ENCODE data around the gene PIK3R5.
"Not testable (repeated sequence)": the region's sequence is repeated elsewhere in the genome, so short reads cannot be mapped to it uniquely, and the experiment has no call there.

The PIK3R5 gene

GRCh38 chr17:8894202-8894671, 71.3 kb downstream of the PIK3R5 start:
- DNase-seq, result no peak

DNA sequence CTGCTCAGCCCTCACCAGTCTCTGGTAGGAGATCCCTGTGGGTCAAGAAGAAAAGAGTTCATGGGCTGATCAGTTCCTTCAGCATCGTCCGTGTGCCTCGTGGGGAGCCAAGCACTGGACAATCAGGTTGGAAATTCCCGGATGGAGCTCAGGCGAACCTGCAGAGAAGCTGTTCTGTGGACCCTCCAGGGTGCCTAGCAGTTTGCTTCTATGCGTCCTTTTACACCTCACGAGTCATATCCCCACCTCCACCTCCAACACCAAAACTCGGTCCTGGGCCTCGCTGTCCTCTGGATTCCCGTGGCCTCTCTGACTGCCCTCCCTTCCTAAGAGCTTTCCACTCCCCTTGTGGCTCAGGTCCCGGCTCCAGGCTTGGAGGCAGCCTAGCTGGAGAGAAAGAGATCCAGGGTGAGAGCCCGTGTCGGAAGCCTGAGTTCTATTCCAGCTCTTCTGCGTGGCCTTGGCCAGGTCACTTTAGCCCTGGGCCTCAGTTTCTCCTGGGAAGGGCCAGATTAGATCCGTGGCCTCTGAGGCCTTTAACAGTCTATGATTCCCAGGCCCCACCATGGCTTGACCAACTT, 71.8 kb downstream of the PIK3R5 start:
- no peak for DNase-seq

GRCh38 chr17:8893059-8893458, 72.4 kb downstream of the PIK3R5 start:
- DNase-seq, result no peak

GRCh38 chr17:8892338-8892690, 73.2 kb downstream of the PIK3R5 start:
- no peak for DNase-seq

- no peak for DNase-seq
Measured at GRCh38 chr17:8890671-8891070, 74.8 kb downstream of the PIK3R5 start.

GRCh38 chr17:8889458-8890210, 75.9 kb downstream of the PIK3R5 start:
- DNase-seq, result no peak

GRCh38 chr17:8888704-8889302, 76.7 kb downstream of the PIK3R5 start:
- no peak for DNase-seq

- DNase-seq, result no peak
Measured at GRCh38 chr17:8887834-8888703, 77.4 kb downstream of the PIK3R5 start.

DNA sequence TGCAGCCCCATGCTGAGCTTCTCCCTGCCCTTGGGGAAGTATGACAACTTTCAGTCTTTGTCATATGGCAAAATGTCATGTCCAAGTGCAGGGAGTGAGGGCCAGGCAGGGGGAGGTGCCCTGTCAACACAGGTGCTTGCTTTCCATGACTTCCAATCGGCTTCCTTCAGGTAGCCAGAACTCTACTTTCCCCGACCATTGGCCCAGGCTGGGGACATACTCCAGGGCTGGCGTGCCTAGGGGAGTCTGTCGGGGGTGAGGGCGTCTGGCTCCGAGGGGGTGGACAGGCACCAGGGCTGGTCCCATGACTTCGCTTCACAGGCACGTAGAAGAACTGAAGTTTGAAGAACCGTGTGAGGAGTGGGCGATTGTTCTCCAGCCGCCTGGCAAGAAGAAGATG, 78.2 kb downstream of the PIK3R5 start:
- no peak for DNase-seq

- no peak for DNase-seq
Measured at GRCh38 chr17:8885967-8886684, 79.4 kb downstream of the PIK3R5 start.

DNA sequence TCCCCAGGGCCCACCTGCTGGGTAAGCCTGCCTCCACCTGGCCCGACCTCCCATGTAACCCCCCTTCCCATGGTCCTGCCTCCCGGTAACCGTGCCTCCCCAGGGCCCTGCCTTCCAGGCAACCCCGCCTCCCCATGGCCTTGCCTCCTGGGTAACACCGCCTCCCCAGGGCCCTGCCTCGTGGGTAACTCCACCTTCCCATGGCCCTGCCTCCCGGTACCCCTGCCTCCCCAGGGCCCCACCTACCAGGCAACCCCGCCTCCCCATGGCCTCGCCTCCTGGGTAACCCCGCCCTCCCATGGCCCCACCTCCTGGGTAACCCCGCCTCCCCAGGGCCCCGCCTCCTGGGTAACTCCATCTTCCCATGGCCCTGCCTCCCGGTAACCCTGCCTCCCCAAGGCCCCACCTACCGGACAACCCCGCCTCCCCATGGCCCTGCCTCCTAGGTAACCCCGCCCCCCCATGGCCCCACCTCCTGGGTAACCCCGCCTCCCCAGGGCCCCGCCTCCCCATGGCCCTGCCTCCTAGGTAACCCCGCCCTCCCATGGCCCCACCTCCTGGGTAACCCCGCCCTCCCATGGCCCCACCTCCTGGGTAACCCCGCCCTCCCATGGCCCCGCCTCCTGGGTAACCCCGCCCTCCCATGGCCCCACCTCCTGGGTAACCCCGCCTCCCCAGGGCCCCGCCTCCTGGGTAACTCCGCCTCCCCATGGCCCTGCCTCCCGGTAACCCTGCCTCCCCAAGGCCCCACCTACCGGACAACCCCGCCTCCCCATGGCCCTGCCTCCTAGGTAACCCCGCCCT, 80.1 kb downstream of the PIK3R5 start:
- not testable (repeated sequence) for DNase-seq

DNA sequence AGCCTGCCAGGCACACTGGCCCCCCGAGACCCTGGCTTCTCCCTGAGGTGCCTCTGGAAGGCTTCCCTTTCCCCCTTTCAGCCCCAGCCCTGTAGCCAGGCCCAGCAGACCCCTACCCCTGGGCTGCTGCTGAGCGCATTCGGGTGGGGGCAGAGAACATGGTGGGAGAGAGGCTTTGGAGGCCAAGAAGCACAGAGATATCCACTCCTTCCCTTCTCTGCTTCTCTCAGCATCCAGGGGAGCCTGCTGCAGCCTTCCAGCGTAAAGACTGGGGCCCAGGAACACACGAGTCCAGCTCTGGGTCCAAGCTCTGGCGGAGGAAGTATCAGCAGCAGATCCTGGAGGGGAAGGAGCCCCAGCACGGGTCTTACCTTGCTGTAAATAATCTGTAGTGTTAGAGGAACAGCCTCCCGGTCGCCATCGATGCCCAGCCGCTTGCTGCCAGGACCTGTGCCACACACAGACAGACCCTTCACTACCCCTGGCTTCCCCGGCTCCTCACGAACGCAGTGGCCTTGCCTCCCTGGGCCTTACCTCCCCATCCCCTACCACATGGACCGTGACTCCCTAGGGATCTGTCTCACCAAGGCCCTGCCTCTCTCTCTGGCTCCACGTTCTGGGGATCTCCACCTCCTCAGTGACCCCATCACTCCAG, 81.0 kb downstream of the PIK3R5 start:
- DNase-seq, result no peak

GRCh38 chr17:8883353-8883752, 82.2 kb downstream of the PIK3R5 start:
- DNase-seq, result no peak

- DNase-seq, result no peak
Measured at GRCh38 chr17:8881606-8882005, 83.9 kb downstream of the PIK3R5 start.

GRCh38 chr17:8880466-8880865, 85.0 kb downstream of the PIK3R5 start:
- DNase-seq, result no peak

DNA sequence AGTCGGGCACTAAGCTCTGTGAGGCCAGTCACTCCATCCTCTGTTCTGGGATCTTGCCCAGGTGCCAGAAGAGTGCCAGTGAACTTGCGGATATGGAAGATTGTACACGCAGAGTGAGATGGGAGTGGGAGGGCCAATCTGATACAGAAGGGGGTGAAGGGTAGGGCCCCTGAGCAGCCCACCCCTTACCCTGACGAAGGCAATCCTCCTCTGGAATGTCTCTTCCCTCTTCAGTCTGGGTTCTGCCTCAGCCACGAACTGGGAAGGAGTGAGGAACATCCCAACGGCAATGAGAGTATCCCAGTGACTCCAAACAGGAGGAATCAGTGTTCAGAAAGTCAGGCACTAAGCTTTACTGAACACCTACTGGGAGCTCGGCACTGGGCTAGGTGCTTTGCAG, 86.1 kb downstream of the PIK3R5 start:
- DNase-seq, result no peak

- no peak for DNase-seq
Measured at GRCh38 chr17:8877984-8878383, 87.5 kb downstream of the PIK3R5 start.

DNA sequence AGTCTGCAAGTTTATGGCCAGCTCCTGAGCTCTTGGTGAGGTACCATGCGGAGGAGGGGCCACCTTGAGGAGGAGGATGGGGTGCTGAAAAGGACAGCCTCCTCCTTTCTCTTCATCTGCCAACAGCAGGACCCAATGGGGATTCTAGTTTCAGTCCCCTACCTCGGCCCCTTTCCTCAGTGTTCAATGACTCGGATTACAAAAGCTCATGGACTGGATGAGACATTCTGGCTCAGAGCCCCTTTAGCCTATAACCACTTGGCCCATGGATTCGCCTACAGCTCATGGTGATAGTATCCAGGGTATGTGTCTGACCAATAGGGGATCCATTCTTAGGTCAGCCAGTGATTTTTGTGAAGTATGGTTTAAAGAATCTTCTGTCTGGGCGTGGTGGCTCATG, 89.5 kb downstream of the PIK3R5 start:
- DNase-seq, result no peak

GRCh38 chr17:8875436-8875835, 90.1 kb downstream of the PIK3R5 start:
- DNase-seq, result no peak

DNA sequence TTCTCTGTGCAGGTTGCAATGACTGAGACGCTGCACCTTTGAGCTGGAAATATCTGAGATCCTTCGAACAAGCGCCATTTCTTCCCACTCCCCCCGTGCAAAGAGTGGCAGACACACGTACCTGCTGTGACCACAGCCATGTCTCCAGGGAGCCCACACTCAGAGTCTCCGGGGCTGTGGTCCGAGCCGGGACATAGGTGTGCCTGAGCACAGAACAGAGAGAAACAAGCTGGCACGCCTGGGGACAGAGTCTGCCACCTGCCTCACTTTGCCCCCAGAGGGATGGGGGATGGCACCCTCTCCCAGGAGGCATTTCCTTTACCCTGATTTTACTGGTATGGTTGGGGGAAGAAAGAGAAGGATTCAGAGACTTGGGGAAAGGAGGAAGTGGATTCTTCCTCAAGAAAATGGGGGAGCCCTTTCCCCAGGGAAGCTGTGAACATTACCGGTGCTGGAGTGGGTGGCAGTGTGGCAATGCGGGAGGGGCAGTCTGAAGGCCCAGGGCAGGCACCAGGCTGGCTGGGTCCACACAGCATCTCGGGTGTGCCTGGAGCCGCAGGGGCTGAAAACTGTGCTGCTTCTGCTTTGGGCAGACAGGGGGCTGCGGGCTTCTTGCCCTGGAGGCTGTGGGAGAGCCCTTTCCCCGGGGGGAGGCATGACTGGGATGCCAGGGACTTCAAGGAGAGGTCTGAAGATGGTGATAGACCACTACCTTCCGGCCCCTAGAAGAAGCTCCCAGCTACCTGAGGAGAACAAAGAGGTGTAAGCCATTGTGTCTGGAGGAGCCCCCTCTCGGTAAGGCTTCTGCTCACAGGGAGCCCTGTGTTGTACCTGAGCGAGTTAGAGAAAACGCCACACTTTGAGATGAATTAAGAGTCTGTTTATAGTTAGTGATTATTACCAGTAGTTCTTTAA, 91.4 kb downstream of the PIK3R5 start:
- no peak for DNase-seq
